WTC11 (cell line): ENCODE data around the gene VPS18. TPM values are rescaled to one million over a fixed set of nuclear protein-coding genes. Genes with fewer than 3 reads are reported as not detected.

Experiments used
- ATAC-seq: fragments of 200-7000 bp; cut with Tn5 transposase; 2 replicates; pipeline ENCODE4 v1.10.0; 2021; ENCODE audit warnings: mild to moderate bottlenecking, moderate library complexity
- CTCF ChIA-PET: fragments of 300-600 bp; sonication (Branson Sonifier 250); formaldehyde crosslinking; loops from one replicate; lab custom pipeline; 2021; ENCODE audit warnings: antibody characterized with exemption; lab: Charles Lee
- POLR2A ChIA-PET: fragments of 350-600 bp; sonication (Branson Sonifier 250); formaldehyde crosslinking; loops from one replicate; lab custom pipeline; 2021; ENCODE audit warnings: antibody characterized with exemption; lab: Charles Lee
- DNase-seq: peaks from one replicate; pipeline ENCODE4 v3.0.0; 2021; ENCODE audit warnings: low spot score
- H3K27ac Mint-ChIP-seq: 2 replicates; pipeline ENCODE4 v1.8.0; 2021; ENCODE audit warnings: mixed read lengths
- H3K27me3 Mint-ChIP-seq: 2 replicates; pipeline ENCODE4 v1.8.0; 2021; ENCODE audit warnings: low read depth, mild to moderate bottlenecking, moderate library complexity, mixed read lengths
- H3K36me3 Mint-ChIP-seq: 2 replicates; pipeline ENCODE4 v1.8.0; 2021; ENCODE audit warnings: mixed read lengths
- H3K4me1 Mint-ChIP-seq: 2 replicates; pipeline ENCODE4 v1.8.0; 2022; ENCODE audit warnings: mixed read lengths
- H3K4me3 Mint-ChIP-seq: 2 replicates; pipeline ENCODE4 v1.8.0; 2021; ENCODE audit warnings: mild to moderate bottlenecking, moderate library complexity, mixed read lengths
- H3K9me3 Mint-ChIP-seq: 2 replicates; pipeline ENCODE4 v1.8.0; 2021; ENCODE audit warnings: mixed read lengths
- ARID4B ChIP-seq: sonication (generic); formaldehyde crosslinking; IDR thresholded peaks from 2 replicates; pipeline ENCODE4 v1.8.0; 2023; ENCODE audit warnings: missing genetic modification reagents, mild to moderate bottlenecking, borderline replicate concordance
- ETV6 ChIP-seq: sonication (generic); formaldehyde crosslinking; IDR thresholded peaks from 2 replicates; pipeline ENCODE4 v1.8.1; 2022; ENCODE audit warnings: mild to moderate bottlenecking, missing genetic modification reagents
- FOXJ3 ChIP-seq: sonication (generic); formaldehyde crosslinking; IDR thresholded peaks from 2 replicates; pipeline ENCODE4 v1.9.0; 2021; ENCODE audit warnings: missing genetic modification reagents, mild to moderate bottlenecking, borderline replicate concordance
- FOXK1 ChIP-seq: sonication (generic); formaldehyde crosslinking; IDR thresholded peaks from 2 replicates; pipeline ENCODE4 v1.8.0; 2022; ENCODE audit warnings: mild to moderate bottlenecking, moderate library complexity, missing genetic modification reagents
- HMGA2 ChIP-seq: fragments of 250-450 bp; sonication (Bioruptor Pico); IDR thresholded peaks from 2 replicates; pipeline ENCODE4 v1.4.0; 2021; ENCODE audit warnings: mild to moderate bottlenecking, moderate library complexity
- MAX ChIP-seq: sonication (generic); formaldehyde crosslinking; IDR thresholded peaks from 2 replicates; pipeline ENCODE4 v1.8.0; 2022; ENCODE audit warnings: mild to moderate bottlenecking, missing genetic modification reagents
- MXD4 ChIP-seq: fragments of 250-450 bp; sonication (Bioruptor Pico); IDR thresholded peaks from 2 replicates; pipeline ENCODE4 v1.8.0; 2021; ENCODE audit warnings: mild to moderate bottlenecking, moderate library complexity, borderline replicate concordance
- MYBL2 ChIP-seq: sonication (generic); formaldehyde crosslinking; IDR thresholded peaks from 2 replicates; pipeline ENCODE4 v1.8.1; 2023; ENCODE audit warnings: mild to moderate bottlenecking, moderate library complexity, missing genetic modification reagents
- NFE2L1 ChIP-seq: sonication (generic); formaldehyde crosslinking; IDR thresholded peaks from 2 replicates; pipeline ENCODE4 v1.8.1; 2023; ENCODE audit warnings: missing genetic modification reagents
- NFYB ChIP-seq: sonication (generic); formaldehyde crosslinking; conservative IDR thresholded peaks from 2 replicates; pipeline ENCODE4 v1.8.0; 2022; ENCODE audit warnings: low read depth, missing genetic modification reagents
- NR3C1 ChIP-seq: sonication (generic); formaldehyde crosslinking; conservative IDR thresholded peaks from 2 replicates; pipeline ENCODE4 v1.8.1; 2023; ENCODE audit warnings: low read depth, mild to moderate bottlenecking, missing genetic modification reagents
- SMAD3 ChIP-seq: sonication (generic); formaldehyde crosslinking; IDR thresholded peaks from 2 replicates; pipeline ENCODE4 v1.8.0; 2022; ENCODE audit warnings: missing genetic modification reagents, mild to moderate bottlenecking, borderline replicate concordance
- total RNA-seq: library from RNA; stranded (reverse); gene quantifications from 3 replicates; pipeline ENCODE4 v1.2.3, GENCODE V29; 2021
- TF ChIP-seq, protein P1 (sequence below): sonication (generic); formaldehyde crosslinking; IDR thresholded peaks from 2 replicates; pipeline ENCODE4 v1.8.0; 2023; ENCODE audit warnings: missing genetic modification reagents
- TF ChIP-seq, protein P2 (sequence below): sonication (generic); formaldehyde crosslinking; IDR thresholded peaks from 2 replicates; pipeline ENCODE4 v1.8.1; 2023; ENCODE audit warnings: mild to moderate bottlenecking, missing genetic modification reagents
- TF ChIP-seq, protein P3 (sequence below): sonication (generic); formaldehyde crosslinking; IDR thresholded peaks from 2 replicates; pipeline ENCODE4 v1.8.1; 2023; ENCODE audit warnings: mild to moderate bottlenecking, moderate library complexity, missing genetic modification reagents
- TF ChIP-seq, protein P4 (sequence below): fragments of 250-450 bp; sonication (Bioruptor Pico); conservative IDR thresholded peaks from 2 replicates; pipeline ENCODE4 v1.9.0; 2021; ENCODE audit warnings: mild to moderate bottlenecking
- TF ChIP-seq, protein P5 (sequence below): sonication (generic); formaldehyde crosslinking; IDR thresholded peaks from 2 replicates; pipeline ENCODE4 v1.8.0; 2023; ENCODE audit warnings: mild to moderate bottlenecking, missing genetic modification reagents

The VPS18 gene
- total RNA-seq, 1 experiment from 2014 or later: 27.3 TPM

GRCh38 chr15:40929660-40930429, 35.6 kb downstream of the VPS18 start:
- H3K4me1 Mint-ChIP-seq: peaks cover 30% of the 10 kb centered on the region
- peak overlapping the region; percentile 80 for H3K4me3 Mint-ChIP-seq
- CTCF ChIA-PET: interaction anchor here (0.6 to 10.6 kb wide), 41 partner anchors 8 to 577 kb away, joined by 3 to 203 read pairs (median 5); partner anchors contain the start of genes CHAC1, CHP1, NUSAP1 and OIP5
- H3K27ac Mint-ChIP-seq: no peak overlapping the region
- no peaks in the 10 kb centered on the region for H3K9me3 Mint-ChIP-seq
- TF ChIP-seq FOXK1 (CRISPR knock-in tag): no peak
- no peak for TF ChIP-seq FOXJ3 (CRISPR knock-in tag)
- TF ChIP-seq NFYB (CRISPR knock-in tag): no peak
- TF ChIP-seq NR3C1: no peak
- TF ChIP-seq NFE2L1 (CRISPR knock-in tag): no peak
- ATAC-seq (no peak), DNase-seq (peak; percentile 63)
- H3K36me3 Mint-ChIP-seq: no peaks in the 10 kb centered on the region
- POLR2A ChIA-PET: interaction anchor here (1.0 to 8.7 kb wide), 7 partner anchors 12 to 30 kb away, joined by 3 to 73 read pairs (median 8); partner anchors contain the start of gene CHAC1
- H3K27me3 Mint-ChIP-seq: peaks cover 91% of the 10 kb centered on the region

DNA sequence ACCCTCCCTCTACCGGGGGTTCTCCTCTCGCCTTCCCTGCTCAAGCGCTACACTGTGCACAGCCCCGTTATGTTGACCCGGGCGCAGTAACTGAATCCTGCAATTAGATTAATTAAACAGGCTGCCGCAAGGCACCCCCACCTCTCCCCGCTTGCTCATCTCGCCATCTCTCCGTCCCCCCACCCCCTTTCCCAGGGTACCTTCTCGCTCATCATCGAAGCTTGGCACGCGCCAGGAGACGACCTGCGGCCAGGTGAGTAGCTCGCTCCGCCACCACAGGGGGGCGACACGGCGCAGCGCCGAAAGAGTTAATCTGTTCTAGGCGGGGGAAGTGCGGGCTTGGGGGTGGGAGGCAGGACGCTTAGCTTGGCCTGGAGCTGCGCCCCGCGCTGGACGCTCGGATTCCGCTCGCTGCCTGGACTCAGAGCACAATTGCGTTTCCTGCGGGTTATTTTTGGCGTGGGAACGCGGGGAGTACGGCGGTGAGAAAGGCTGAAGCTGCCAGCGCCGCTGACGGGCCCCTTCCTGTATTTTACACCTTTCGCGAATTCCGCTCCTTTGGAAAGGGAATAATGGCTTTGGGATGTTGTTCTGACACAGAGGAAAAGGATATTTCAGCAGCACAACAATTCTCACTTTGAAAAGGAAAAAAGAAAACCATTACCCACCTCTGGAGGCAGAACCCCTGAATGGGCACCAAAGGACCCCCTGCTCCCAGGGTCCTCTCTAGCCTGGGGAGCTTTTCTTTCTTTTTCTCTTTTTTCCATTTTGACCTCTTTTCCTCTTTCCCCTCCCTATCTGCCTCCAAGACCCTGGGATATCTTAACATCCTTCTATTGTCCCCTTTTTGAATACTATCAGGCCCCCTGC, 36.4 kb downstream of the VPS18 start:
- H3K36me3 Mint-ChIP-seq: no peaks in the 10 kb centered on the region
- peak overlapping the region; percentile 80 for H3K4me3 Mint-ChIP-seq
- ChIA-PET CTCF (interaction anchor here (0.5 to 10.6 kb wide), 45 partner anchors 9 to 1148 kb away, joined by 3 to 203 read pairs (median 5); partner anchors contain the start of genes CHAC1, CHP1, FSIP1 and NUSAP1), POLR2A (interaction anchor here (0.6 to 8.7 kb wide), 9 partner anchors 11 to 186 kb away, joined by 3 to 73 read pairs (median 6); partner anchors contain the start of gene CHAC1)
- H3K27ac Mint-ChIP-seq: no peak overlapping the region
- ATAC-seq (peak; percentile 4), DNase-seq (peak; percentile 89)
- no peaks in the 10 kb centered on the region for H3K9me3 Mint-ChIP-seq
- peaks cover 84% of the 10 kb centered on the region for H3K27me3 Mint-ChIP-seq
- peaks cover 25% of the 10 kb centered on the region for H3K4me1 Mint-ChIP-seq
- TF ChIP-seq, protein P1, sequence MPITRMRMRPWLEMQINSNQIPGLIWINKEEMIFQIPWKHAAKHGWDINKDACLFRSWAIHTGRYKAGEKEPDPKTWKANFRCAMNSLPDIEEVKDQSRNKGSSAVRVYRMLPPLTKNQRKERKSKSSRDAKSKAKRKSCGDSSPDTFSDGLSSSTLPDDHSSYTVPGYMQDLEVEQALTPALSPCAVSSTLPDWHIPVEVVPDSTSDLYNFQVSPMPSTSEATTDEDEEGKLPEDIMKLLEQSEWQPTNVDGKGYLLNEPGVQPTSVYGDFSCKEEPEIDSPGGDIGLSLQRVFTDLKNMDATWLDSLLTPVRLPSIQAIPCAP (CRISPR knock-in tag): no peak
- TF ChIP-seq, protein P2, sequence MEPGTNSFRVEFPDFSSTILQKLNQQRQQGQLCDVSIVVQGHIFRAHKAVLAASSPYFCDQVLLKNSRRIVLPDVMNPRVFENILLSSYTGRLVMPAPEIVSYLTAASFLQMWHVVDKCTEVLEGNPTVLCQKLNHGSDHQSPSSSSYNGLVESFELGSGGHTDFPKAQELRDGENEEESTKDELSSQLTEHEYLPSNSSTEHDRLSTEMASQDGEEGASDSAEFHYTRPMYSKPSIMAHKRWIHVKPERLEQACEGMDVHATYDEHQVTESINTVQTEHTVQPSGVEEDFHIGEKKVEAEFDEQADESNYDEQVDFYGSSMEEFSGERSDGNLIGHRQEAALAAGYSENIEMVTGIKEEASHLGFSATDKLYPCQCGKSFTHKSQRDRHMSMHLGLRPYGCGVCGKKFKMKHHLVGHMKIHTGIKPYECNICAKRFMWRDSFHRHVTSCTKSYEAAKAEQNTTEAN (CRISPR knock-in tag): 0 out of 2 replicates have a peak, but pooled peaks have one; percentile 35
- no peak for TF ChIP-seq ARID4B (CRISPR knock-in tag)
- TF ChIP-seq, protein P3, sequence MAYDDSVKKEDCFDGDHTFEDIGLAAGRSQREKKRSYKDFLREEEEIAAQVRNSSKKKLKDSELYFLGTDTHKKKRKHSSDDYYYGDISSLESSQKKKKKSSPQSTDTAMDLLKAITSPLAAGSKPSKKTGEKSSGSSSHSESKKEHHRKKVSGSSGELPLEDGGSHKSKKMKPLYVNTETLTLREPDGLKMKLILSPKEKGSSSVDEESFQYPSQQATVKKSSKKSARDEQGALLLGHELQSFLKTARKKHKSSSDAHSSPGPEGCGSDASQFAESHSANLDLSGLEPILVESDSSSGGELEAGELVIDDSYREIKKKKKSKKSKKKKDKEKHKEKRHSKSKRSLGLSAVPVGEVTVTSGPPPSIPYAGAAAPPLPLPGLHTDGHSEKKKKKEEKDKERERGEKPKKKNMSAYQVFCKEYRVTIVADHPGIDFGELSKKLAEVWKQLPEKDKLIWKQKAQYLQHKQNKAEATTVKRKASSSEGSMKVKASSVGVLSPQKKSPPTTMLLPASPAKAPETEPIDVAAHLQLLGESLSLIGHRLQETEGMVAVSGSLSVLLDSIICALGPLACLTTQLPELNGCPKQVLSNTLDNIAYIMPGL (CRISPR knock-in tag): peak; percentile 52; the same call in 1 of the 2 replicates
- no peak for TF ChIP-seq MXD4 (CRISPR knock-in tag)
- TF ChIP-seq, protein P4, sequence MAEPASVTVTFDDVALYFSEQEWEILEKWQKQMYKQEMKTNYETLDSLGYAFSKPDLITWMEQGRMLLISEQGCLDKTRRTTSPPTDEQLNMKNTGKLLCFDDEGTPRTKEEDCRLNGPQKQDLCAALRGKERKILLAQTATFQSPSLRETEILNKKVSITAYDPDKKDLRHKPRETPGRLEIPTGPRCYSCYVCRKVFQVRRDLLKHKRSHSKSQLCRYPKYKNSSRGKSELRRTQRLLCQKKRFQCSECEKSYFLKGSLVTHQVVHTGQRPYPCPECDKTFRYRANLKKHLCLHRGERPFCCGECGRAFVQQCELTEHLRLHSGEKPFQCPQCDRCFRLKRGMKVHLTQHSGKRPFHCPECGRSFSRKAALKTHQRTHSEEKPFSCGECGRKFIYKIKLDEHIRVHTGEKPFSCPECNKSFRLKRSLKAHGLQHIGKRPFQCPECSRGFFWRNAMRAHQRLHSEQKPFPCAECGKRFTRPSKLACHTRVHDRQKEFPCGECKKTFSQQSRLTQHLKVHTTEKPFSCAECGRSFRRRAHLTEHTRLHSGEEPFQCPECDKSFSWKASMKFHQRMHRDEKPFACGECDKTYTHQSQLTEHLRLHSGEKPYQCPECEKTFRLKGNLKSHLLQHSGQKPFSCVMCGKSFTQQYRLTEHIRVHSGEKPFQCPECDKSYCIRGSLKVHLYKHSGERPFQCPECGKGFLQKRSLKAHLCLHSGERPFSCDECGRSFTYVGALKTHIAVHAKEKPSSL: no peak
- TF ChIP-seq, protein P5, sequence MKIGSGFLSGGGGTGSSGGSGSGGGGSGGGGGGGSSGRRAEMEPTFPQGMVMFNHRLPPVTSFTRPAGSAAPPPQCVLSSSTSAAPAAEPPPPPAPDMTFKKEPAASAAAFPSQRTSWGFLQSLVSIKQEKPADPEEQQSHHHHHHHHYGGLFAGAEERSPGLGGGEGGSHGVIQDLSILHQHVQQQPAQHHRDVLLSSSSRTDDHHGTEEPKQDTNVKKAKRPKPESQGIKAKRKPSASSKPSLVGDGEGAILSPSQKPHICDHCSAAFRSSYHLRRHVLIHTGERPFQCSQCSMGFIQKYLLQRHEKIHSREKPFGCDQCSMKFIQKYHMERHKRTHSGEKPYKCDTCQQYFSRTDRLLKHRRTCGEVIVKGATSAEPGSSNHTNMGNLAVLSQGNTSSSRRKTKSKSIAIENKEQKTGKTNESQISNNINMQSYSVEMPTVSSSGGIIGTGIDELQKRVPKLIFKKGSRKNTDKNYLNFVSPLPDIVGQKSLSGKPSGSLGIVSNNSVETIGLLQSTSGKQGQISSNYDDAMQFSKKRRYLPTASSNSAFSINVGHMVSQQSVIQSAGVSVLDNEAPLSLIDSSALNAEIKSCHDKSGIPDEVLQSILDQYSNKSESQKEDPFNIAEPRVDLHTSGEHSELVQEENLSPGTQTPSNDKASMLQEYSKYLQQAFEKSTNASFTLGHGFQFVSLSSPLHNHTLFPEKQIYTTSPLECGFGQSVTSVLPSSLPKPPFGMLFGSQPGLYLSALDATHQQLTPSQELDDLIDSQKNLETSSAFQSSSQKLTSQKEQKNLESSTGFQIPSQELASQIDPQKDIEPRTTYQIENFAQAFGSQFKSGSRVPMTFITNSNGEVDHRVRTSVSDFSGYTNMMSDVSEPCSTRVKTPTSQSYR (CRISPR knock-in tag): peak; percentile 63; the same call in 1 of the 2 replicates
- no peak for TF ChIP-seq HMGA2
- no peak for TF ChIP-seq SMAD3 (CRISPR knock-in tag)
- peak; percentile 52; the same call in 1 of the 2 replicates for TF ChIP-seq ETV6 (CRISPR knock-in tag)
- peak; percentile 91 for TF ChIP-seq MAX (CRISPR knock-in tag)
- TF ChIP-seq MYBL2 (CRISPR knock-in tag): 0 out of 2 replicates have a peak, but pooled peaks have one; percentile 27
